Esophagus muscularis mucosa (tissue), 4 donors: ENCODE measurements around the gene C17orf67. TPM values are rescaled to one million over a fixed set of nuclear protein-coding genes. Genes with fewer than 3 reads are reported as not detected.

Experiments
- DNase-seq: peaks from one replicate; pipeline ENCODE4 v3.0.0-alpha.2; 2017; ENCODE audit errors: extremely low spot score
- H3K27ac ChIP-seq, 4 donors: fragments of 200-600 bp; sonication (generic); replicated peaks in 1 of 4; 1 replicate in 3 of 4; 2 replicates in 1 of 4; pipeline ENCODE4 v1.5.1; 2016 to 2019; ENCODE audit warnings: mild to moderate bottlenecking in 1 of 4
- H3K27me3 ChIP-seq, 4 donors: fragments of 200-600 bp; sonication (generic); one replicate each; pipeline versions ENCODE4 v1.5.1 to v1.6.0; 2016 to 2019
- H3K36me3 ChIP-seq, 4 donors: fragments of 200-600 bp; sonication (generic); one replicate each; pipeline ENCODE4 v1.5.1; 2016 to 2019
- H3K4me1 ChIP-seq, 4 donors: fragments of 200-600 bp; sonication (generic); one replicate each; pipeline ENCODE4 v1.5.1; 2016 to 2019
- H3K4me3 ChIP-seq, 4 donors: fragments of 200-600 bp; sonication (generic); 1 replicate in 2 of 4; 2 replicates in 2 of 4; pipeline ENCODE4 v1.5.1; 2016 to 2019; ENCODE audit warnings: mild to moderate bottlenecking in 4 of 4, moderate library complexity in 1 of 4
- H3K9me3 ChIP-seq, 4 donors: fragments of 200-600 bp; sonication (generic); 1 replicate in 3 of 4; 2 replicates in 1 of 4; pipeline ENCODE4 v1.5.1; 2016 to 2019
- CTCF ChIP-seq, 3 experiments: fragments of 200-600 bp in 2 of 3; fragments of 450-650 bp in 1 of 3; sonication (generic) in 2 of 3; IDR thresholded peaks; one replicate each; pipeline ENCODE4 v1.5.1; 2017 to 2019; ENCODE audit warnings: antibody characterized with exemption in 3 of 3, mild to moderate bottlenecking in 2 of 3, moderate library complexity in 1 of 3
- EP300 ChIP-seq: sonication (generic); formaldehyde crosslinking; IDR thresholded peaks from one replicate; pipeline ENCODE4 v1.6.1; 2017; ENCODE audit warnings: antibody characterized with exemption
- POLR2A ChIP-seq: fragments of 450-650 bp; IDR thresholded peaks from one replicate; pipeline ENCODE4 v1.6.1; 2017; ENCODE audit warnings: antibody characterized with exemption, moderate library complexity, mild to moderate bottlenecking, low read depth
- POLR2AphosphoS5 ChIP-seq, 2 donors: sonication (generic); formaldehyde crosslinking; IDR thresholded peaks; one replicate each; pipeline ENCODE4 v1.6.1; 2017; ENCODE audit warnings: antibody characterized with exemption in 2 of 2
- WGBS: methylation state at CpG from one replicate; pipeline ENCODE4 v1.1.5; 2018; 5-methylcytosine and 5-hydroxymethylcytosine counted together
- intact Hi-C: fragments of 100-400 bp; cut with DNase I; formaldehyde crosslinking; loops from one replicate; pipeline ENCODE4 v1.15.1; 2023
- total RNA-seq, 4 donors: library from RNA; depleted of rRNA; stranded (reverse); fragments of >200 nt; gene quantifications; one replicate each; pipeline versions ENCODE4 v1.1.0 to v1.2.1, GENCODE V29; 2016

C17orf67 gene
- total RNA-seq, 4 donors from 2014 or later: 0.83 to 4.3 (median 3.6) TPM

- Histone ChIP-seq H3K4me3 (no peak overlapping the region), H3K36me3 (no peaks in the 10 kb centered on the region), H3K27me3 (peaks cover 0 to 6% (median 0%) of the 10 kb centered on the region in 4 donors), H3K4me1 (no peaks in the 10 kb centered on the region), H3K9me3 (no peaks in the 10 kb centered on the region), H3K27ac (no peak overlapping the region)
- no peak for DNase-seq
- TF ChIP-seq POLR2A (no peak), POLR2AphosphoS5 (IDR thresholded peaks at IDR 0.05) (no peak), EP300 (no peak), CTCF (IDR thresholded peaks at IDR 0.05) (no peak)
- intact Hi-C loops: no loop called here
- WGBS: 79% methylated on average over 7 of the region's 7 CpGs
Observed at GRCh38 chr17:56876766-56877179, 43.1 kb upstream of the C17orf67 start.

- no peaks in the 10 kb centered on the region for H3K36me3 ChIP-seq
- H3K4me1 ChIP-seq: peaks cover 0 to 6% (median 0%) of the 10 kb centered on the region in 4 donors
- peaks cover 0 to 6% (median 0%) of the 10 kb centered on the region in 4 donors for H3K27me3 ChIP-seq
- H3K27ac ChIP-seq: no peak overlapping the region
- WGBS: 76% methylated on average over 4 of the region's 4 CpGs
- H3K4me3 ChIP-seq: no peak overlapping the region
- DNase-seq: no peak
- intact Hi-C loops: no loop called here
- no peaks in the 10 kb centered on the region for H3K9me3 ChIP-seq
- TF ChIP-seq POLR2A (no peak), CTCF (IDR thresholded peaks at IDR 0.05) (no peak), POLR2AphosphoS5 (IDR thresholded peaks at IDR 0.05) (no peak), EP300 (no peak)
Observed at GRCh38 chr17:56870081-56870651, 36.4 kb upstream of the C17orf67 start.

GRCh38 chr17:56868716-56869115, 35.0 kb upstream of the C17orf67 start:
- no peaks in the 10 kb centered on the region for H3K9me3 ChIP-seq
- H3K36me3 ChIP-seq: peaks cover 0 to 12% (median 6%) of the 10 kb centered on the region in 4 donors
- intact Hi-C loops: no loop called here
- DNase-seq: no peak
- peaks cover 0 to 6% (median 0%) of the 10 kb centered on the region in 4 donors for H3K4me1 ChIP-seq
- H3K27me3 ChIP-seq: peaks cover 0 to 6% (median 0%) of the 10 kb centered on the region in 4 donors
- no peak overlapping the region for H3K27ac ChIP-seq
- no peak overlapping the region for H3K4me3 ChIP-seq
- TF ChIP-seq POLR2A (no peak), POLR2AphosphoS5 (IDR thresholded peaks at IDR 0.05) (no peak), EP300 (no peak), CTCF (IDR thresholded peaks at IDR 0.05) (no peak)
- WGBS: 99% methylated on average over 3 of the region's 3 CpGs

GRCh38 chr17:56867948-56868376, 34.2 kb upstream of the C17orf67 start:
- intact Hi-C loops: no loop called here
- H3K4me1 ChIP-seq: peaks cover 0 to 6% (median 0%) of the 10 kb centered on the region in 4 donors
- H3K36me3 ChIP-seq: peaks cover 3 to 19% (median 8%) of the 10 kb centered on the region in 4 donors
- H3K27ac ChIP-seq: no peak overlapping the region
- 52% methylated on average over 2 of the region's 2 CpGs for WGBS
- DNase-seq: no peak
- no peaks in the 10 kb centered on the region for H3K27me3 ChIP-seq
- TF ChIP-seq EP300: no peak
- no peak for TF ChIP-seq POLR2A
- no peak for TF ChIP-seq POLR2AphosphoS5 (IDR thresholded peaks at IDR 0.05)
- TF ChIP-seq CTCF (IDR thresholded peaks at IDR 0.05): no peak
- no peak overlapping the region for H3K4me3 ChIP-seq
- no peaks in the 10 kb centered on the region for H3K9me3 ChIP-seq

- intact Hi-C loops: no loop called here
- TF ChIP-seq CTCF (IDR thresholded peaks at IDR 0.05): peak in 1 of 3 experiments; percentile 3
- TF ChIP-seq EP300: no peak
- DNase-seq: no peak
- H3K9me3 ChIP-seq: no peaks in the 10 kb centered on the region
- H3K4me3 ChIP-seq: no peak overlapping the region
- peaks cover 0 to 6% (median 0%) of the 10 kb centered on the region in 4 donors for H3K4me1 ChIP-seq
- no peak overlapping the region for H3K27ac ChIP-seq
- WGBS: 62% methylated on average over 3 of the region's 3 CpGs
- no peaks in the 10 kb centered on the region for H3K27me3 ChIP-seq
- peaks cover 13 to 33% (median 17%) of the 10 kb centered on the region in 4 donors for H3K36me3 ChIP-seq
Observed at GRCh38 chr17:56866496-56866895, 32.8 kb upstream of the C17orf67 start.
